Measurements from ENCODE around the gene TMEM115.

- TF ChIP-seq CTCF (IDR thresholded peaks at IDR 0.05): no peak
- TF ChIP-seq POLR2A (IDR thresholded peaks at IDR 0.05): no peak
Measured at GRCh38 chr3:50334339-50335075, 24.8 kb downstream of the TMEM115 start.
